Choroid plexus epithelial cell (primary cell): ENCODE results near the gene RRM2.

Source experiments
- DNase-seq: peaks from one replicate; pipeline ENCODE4 v3.0.0-alpha.2; 2010; ENCODE audit warnings: low read depth
- H3K4me3 ChIP-seq: 2 replicates; pipeline ENCODE4 v1.5.1; 2011; ENCODE audit warnings: low read depth, mild to moderate bottlenecking, control low read depth, low read length, moderate library complexity
- CTCF ChIP-seq: conservative IDR thresholded peaks from 2 replicates; pipeline ENCODE4 v1.5.1; 2011; ENCODE audit warnings: low read depth, mild to moderate bottlenecking, control low read depth, inconsistent platforms, low read length, moderate library complexity

RRM2 gene

GRCh38 chr2:10172033-10172871, 49.7 kb downstream of the RRM2 start:
- no peak for DNase-seq
- TF ChIP-seq CTCF = no peak
- no peak overlapping the region for H3K4me3 ChIP-seq

GRCh38 chr2:10173258-10174005, 50.9 kb downstream of the RRM2 start:
- no peak for TF ChIP-seq CTCF
- no peak for DNase-seq
- no peak overlapping the region for H3K4me3 ChIP-seq

DNA sequence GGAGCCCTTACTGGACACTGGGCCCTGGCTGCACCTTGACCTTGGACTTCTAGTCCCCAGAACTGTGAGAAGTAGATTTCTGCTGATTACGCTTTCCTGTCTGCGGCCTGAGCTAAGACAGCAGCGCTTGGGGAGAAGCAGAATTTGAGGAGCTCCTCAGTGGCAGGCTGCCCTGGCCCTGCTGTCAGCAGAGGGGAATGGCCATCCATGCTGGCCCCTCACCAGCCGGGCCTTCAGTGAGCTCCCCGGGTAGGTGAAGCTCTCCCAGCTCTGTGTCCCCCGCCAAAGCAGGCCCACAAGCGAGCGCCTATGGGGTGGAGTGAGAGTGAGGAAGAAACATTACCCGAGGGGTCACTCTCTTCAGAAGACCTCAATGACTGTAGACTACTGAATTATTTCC, 51.6 kb downstream of the RRM2 start:
- no peak overlapping the region for H3K4me3 ChIP-seq
- TF ChIP-seq CTCF = no peak
- no peak for DNase-seq

- no peak for TF ChIP-seq CTCF
- no peak for DNase-seq
- H3K4me3 ChIP-seq = no peak overlapping the region
Observed at GRCh38 chr2:10175441-10175840, 52.9 kb downstream of the RRM2 start.

DNA sequence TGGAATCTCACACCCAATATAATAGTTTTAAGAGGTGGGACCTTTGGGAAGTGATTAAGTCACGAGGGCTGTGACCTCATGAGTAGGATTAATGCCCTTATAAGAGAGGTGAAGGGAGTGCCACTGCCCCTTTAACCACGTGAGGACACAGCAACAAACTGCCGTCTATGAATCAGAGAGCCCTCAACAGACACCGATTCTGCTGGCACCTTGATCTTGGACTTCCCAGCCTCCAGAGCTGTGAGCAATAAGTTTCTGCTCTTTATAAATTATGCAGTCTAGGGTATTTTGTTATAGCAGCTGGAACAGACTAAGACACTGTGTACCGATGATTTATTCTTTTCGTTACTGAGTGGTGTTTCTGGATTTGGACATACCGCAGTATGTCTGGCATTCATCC, 56.2 kb downstream of the RRM2 start:
- no peak for DNase-seq
- TF ChIP-seq CTCF = no peak

DNA sequence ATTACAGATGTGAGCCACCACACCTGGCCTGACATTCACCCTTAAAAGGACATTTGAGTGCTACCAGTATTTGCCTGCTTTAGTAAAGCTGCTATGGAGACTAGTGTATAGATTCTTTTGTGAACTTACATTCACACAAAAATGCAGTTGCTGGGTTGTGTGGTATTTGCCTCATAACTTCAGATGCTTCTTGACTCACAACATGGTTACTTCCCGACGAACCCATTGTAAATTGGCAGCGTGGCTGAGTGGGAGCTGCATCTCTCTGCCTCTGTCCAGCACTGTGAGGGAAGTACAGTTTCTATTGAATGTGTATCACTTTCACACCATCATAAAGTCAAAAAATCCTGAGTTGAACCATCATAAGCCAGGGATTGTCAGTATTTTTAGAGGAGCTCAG, 56.9 kb downstream of the RRM2 start:
- DNase-seq = peak; percentile 25
- TF ChIP-seq CTCF = no peak
- H3K4me3 ChIP-seq = no peak overlapping the region

More for the DNA sequence above, 56.2 kb downstream of the RRM2 start:
- H3K4me3 ChIP-seq = no peak overlapping the region

- TF ChIP-seq CTCF = no peak
- no peak overlapping the region for H3K4me3 ChIP-seq
- DNase-seq = no peak
Observed at GRCh38 chr2:10180229-10180628, 57.7 kb downstream of the RRM2 start.
